ENCODE results near the gene DHPS. TPM values are rescaled to one million over a fixed set of nuclear protein-coding genes. Genes with fewer than 3 reads are reported as not detected.

DHPS gene
- total RNA-seq, 4 donors from 2014 or later = 77.3 to 122 (median 92.1) TPM

GRCh38 chr19:12689581-12690216, 8.0 kb upstream of the DHPS start:
- no peaks in the 10 kb centered on the region for H3K9me3 ChIP-seq
- no peaks in the 10 kb centered on the region for H3K27me3 ChIP-seq
- H3K27ac ChIP-seq = no peak overlapping the region
- H3K36me3 ChIP-seq = peaks cover 0 to 6% of the 10 kb centered on the region in 2 donors
- H3K4me3 ChIP-seq = no peak overlapping the region
- H3K4me1 ChIP-seq = no peaks in the 10 kb centered on the region
- no peak for TF ChIP-seq POLR2A (IDR thresholded peaks at IDR 0.05)
- no peak for TF ChIP-seq EP300 (IDR thresholded peaks at IDR 0.05)
- TF ChIP-seq POLR2AphosphoS5 (IDR thresholded peaks at IDR 0.05) = no peak
- TF ChIP-seq CTCF (IDR thresholded peaks at IDR 0.05) = no peak
- ATAC-seq = no peak
- WGBS, 2 donors (ENCODE audit: low coverage in 1 of 2) = 74% methylated on average over 11 of the region's 26 CpGs; no CpG with 5 or more reads in 1 of the 2 donors

- no peak for ATAC-seq
- Histone ChIP-seq H3K9me3 (no peaks in the 10 kb centered on the region), H3K27me3 (no peaks in the 10 kb centered on the region), H3K27ac (no peak overlapping the region), H3K4me3 (no peak overlapping the region), H3K36me3 (peaks cover 0 to 6% of the 10 kb centered on the region in 2 donors), H3K4me1 (no peaks in the 10 kb centered on the region)
- TF ChIP-seq EP300 (IDR thresholded peaks at IDR 0.05) = no peak
- no peak for TF ChIP-seq CTCF (IDR thresholded peaks at IDR 0.05)
- no peak for TF ChIP-seq POLR2A (IDR thresholded peaks at IDR 0.05)
- no peak for TF ChIP-seq POLR2AphosphoS5 (IDR thresholded peaks at IDR 0.05)
- 100% methylated on average over 2 of the region's 12 CpGs; no CpG with 5 or more reads in 1 of the 2 donors for WGBS, 2 donors (ENCODE audit: low coverage in 1 of 2)
Observed at GRCh38 chr19:12689012-12689411, 7.3 kb upstream of the DHPS start.

DNA sequence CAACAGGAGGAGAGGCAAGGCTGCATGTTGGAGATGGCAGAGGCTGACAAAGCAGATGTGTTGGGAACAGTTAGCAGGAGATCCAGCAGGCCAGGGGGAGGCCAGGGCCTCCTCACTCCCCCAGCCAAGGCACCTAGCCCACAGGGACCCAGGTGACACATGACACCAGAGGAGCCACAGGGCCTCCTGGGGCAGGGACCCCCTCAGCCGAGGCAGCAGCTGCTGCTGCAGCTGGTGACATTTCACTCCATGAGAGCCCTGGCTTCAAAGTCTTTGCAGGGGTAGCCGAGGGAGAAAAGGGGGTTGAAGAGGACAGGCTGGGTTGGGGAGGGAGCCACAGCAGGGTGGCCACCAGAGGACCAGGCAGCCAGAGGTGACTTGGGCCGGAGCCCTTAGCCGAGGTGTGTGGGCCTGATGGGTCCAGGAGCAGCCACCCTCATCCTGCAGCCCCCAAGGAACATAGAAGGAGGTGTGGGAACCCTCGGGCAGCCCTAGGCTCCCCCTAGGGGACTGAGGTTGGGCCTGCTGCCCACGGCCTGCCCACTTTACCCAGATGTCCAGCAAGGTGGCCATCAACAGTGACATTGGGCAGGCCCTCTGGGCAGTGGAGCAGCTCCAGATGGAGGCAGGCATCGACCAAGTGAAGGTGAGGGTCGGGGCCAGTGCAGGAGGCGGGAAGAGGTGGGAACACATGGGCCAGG, 6.0 kb upstream of the DHPS start, which contains the start of gene GNG14:
GNG14 (plus strand) TSS at position 503 of the 701 bp plus-strand sequence; CDS start at position 554, 51 bp downstream.
- TF ChIP-seq POLR2AphosphoS5 (IDR thresholded peaks at IDR 0.05) = no peak
- TF ChIP-seq EP300 (IDR thresholded peaks at IDR 0.05) = no peak
- TF ChIP-seq CTCF (IDR thresholded peaks at IDR 0.05) = no peak
- TF ChIP-seq POLR2A (IDR thresholded peaks at IDR 0.05) = no peak
- 66% methylated on average over 2 of the region's 9 CpGs; no CpG with 5 or more reads in 1 of the 2 donors for WGBS, 2 donors (ENCODE audit: low coverage in 1 of 2)
- H3K4me1 ChIP-seq = no peaks in the 10 kb centered on the region
- no peak for ATAC-seq
- H3K4me3 ChIP-seq = no peak within 1 kb of the TSS
- no peaks in the 10 kb centered on the region for H3K27me3 ChIP-seq
- H3K9me3 ChIP-seq = no peaks in the 10 kb centered on the region
- no peak within 1 kb of the TSS for H3K27ac ChIP-seq
- peaks cover 0 to 6% of the 10 kb centered on the region in 2 donors for H3K36me3 ChIP-seq

DNA sequence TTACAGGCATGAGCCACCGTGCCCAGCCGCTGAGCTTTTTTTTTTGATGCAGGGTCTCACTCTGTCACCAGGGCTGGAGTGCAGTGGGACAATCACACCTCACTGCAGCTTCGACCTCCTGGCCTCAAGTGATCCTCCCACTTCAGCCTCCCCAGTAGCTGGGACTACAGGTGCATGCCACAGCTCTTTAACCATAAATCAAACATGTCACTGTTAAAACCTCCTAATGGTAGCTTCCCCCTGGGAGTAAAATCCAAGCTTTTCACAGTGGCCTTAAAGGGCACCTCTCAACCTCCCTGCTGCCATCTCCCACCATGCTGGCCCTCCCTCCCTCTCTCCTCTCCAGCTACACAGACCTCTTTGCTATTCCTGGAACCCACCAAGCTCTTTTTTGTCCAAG, 4.2 kb upstream of the DHPS start:
- ATAC-seq = no peak
- H3K4me1 ChIP-seq = peaks cover 0 to 8% (median under 1%) of the 10 kb centered on the region in 3 donors
- H3K9me3 ChIP-seq = no peaks in the 10 kb centered on the region
- no peak overlapping the region for H3K4me3 ChIP-seq
- 80% methylated on average over 3 of the region's 3 CpGs; no CpG with 5 or more reads in 1 of the 2 donors for WGBS, 2 donors (ENCODE audit: low coverage in 1 of 2)
- no peaks in the 10 kb centered on the region for H3K27me3 ChIP-seq
- H3K36me3 ChIP-seq = peaks cover 0 to 6% of the 10 kb centered on the region in 2 donors
- TF ChIP-seq CTCF (IDR thresholded peaks at IDR 0.05) (no peak), POLR2AphosphoS5 (IDR thresholded peaks at IDR 0.05) (no peak), POLR2A (IDR thresholded peaks at IDR 0.05) (no peak), EP300 (IDR thresholded peaks at IDR 0.05) (no peak)
- no peak overlapping the region for H3K27ac ChIP-seq

All from gastroesophageal sphincter (tissue), 4 donors.